Retinal pigment epithelial cell (primary cell): ENCODE data around the gene UMPS.

Experiments
- DNase-seq: peaks from one replicate; pipeline ENCODE4 v3.0.0-alpha.2; 2010; ENCODE audit warnings: low read depth
- H3K4me3 ChIP-seq: 2 replicates; pipeline ENCODE4 v1.5.1; 2011; ENCODE audit warnings: mild to moderate bottlenecking, low read length, control low read depth, moderate library complexity
- TF ChIP-seq, protein P1 (sequence below): conservative IDR thresholded peaks from 2 replicates; pipeline ENCODE4 v1.5.1; 2011; ENCODE audit warnings: low read depth, low read length, control low read depth, inconsistent platforms

UMPS gene

DNA sequence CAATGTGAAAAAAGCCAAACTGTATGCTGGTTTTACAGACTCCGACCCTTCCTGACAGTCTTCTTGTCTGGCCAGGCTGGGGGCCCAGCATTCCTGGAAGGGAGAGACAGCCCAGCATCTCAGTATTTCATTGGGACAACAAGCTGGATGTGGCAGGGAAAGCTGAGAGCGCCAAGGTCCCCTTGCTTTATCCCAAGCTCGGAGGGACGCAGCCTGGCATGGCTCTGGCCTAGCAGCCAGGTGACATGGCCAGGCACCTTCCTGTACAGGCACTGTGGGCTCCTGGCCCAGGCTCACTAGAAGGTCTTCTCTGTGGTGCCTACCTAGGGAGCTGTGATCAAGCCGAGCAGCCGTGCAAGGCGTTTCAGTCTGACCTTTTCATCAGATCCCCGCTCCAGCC lies 33.0 kb downstream of the UMPS start:
- no peak for DNase-seq
- TF ChIP-seq, protein P1, sequence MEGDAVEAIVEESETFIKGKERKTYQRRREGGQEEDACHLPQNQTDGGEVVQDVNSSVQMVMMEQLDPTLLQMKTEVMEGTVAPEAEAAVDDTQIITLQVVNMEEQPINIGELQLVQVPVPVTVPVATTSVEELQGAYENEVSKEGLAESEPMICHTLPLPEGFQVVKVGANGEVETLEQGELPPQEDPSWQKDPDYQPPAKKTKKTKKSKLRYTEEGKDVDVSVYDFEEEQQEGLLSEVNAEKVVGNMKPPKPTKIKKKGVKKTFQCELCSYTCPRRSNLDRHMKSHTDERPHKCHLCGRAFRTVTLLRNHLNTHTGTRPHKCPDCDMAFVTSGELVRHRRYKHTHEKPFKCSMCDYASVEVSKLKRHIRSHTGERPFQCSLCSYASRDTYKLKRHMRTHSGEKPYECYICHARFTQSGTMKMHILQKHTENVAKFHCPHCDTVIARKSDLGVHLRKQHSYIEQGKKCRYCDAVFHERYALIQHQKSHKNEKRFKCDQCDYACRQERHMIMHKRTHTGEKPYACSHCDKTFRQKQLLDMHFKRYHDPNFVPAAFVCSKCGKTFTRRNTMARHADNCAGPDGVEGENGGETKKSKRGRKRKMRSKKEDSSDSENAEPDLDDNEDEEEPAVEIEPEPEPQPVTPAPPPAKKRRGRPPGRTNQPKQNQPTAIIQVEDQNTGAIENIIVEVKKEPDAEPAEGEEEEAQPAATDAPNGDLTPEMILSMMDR: no peak
- no peak overlapping the region for H3K4me3 ChIP-seq

DNA sequence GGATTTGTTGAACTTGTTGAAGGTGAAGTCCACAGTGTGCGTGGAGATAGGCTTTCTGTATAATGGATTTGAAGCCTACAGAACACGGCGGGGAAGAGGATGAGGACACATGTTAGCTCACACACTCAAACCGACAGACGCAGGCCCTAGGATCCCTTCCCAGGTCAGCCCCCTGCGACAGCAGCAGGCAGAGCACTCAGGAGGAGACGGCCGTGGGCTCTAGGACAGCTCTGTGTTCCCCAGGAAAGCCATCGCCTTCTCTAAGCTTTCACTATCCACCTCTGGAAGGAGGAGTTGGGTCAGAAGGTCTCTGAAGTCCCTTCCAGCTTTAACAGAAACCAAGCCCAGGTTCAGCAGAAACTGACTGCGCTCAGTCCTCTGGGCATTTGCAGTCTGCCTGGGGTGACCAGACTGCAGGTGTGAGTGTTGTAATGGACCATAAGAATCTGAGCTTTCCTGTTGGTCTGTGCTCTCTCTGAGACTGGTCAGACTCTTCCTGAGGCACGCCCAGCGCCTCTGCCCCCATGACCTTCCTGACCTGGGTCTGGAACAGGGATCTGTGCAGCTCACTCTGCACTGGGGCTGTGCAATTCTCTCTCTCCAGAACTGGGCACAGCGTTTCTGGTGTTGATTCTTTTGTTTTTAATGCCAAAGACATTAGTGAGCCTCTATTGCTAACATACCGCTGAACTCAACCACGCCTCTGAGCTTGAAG lies 33.5 kb downstream of the UMPS start:
- TF ChIP-seq, protein P1: no peak
- no peak overlapping the region for H3K4me3 ChIP-seq
- DNase-seq: no peak

DNA sequence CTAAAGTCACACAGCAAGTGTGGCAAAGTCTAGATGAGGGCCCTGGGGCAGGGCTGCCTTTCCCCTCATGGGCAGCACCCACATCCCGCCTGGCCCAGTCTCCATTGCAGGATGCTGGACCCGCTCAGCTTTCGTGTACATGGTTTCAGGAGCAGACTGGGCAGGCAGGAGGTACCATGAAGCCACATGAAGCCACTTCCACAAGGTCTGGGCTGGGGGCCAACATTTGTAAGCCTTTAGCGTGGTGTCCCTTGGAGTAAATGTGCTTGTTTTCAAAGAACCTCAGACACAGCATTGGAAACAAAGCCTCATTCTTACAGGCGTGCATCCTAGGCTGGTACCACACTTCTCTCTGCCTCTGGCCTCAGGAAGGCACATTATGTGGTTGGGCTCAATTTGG lies 34.5 kb downstream of the UMPS start:
- DNase-seq: no peak
- no peak overlapping the region for H3K4me3 ChIP-seq
- TF ChIP-seq, protein P1: no peak

DNA sequence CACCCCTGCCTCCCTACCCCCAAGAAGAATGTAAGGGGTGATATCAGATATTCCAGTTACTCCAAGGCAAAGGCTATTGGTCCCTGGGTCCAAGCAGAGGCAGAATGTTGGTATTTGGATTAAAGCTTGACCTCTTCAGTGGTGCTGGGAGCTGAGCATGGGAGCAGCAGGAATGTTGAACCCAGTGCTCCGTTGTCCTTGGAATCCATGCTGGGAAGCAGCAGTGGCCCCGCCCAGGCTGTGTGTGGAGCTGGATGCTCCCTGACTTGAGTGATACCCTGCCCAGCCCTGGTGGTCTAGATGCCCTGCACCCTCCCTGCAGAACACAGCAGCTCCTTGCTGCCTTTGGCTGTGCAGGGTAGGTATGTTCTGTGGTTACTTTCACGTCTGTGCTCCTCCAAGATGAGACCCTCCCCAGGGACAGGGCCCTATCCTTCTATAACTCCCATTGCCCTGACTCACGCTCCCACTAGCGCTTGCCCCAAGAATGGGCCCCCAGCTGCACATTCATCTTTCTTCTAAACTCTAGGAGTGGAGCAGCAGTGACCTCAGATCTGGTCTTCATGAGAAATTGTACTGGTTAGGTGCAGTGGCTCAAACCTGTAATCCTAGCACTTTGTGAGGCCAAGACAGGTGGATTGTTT lies 35.1 kb downstream of the UMPS start:
- DNase-seq: no peak
- H3K4me3 ChIP-seq: no peak overlapping the region
- TF ChIP-seq, protein P1: no peak

DNA sequence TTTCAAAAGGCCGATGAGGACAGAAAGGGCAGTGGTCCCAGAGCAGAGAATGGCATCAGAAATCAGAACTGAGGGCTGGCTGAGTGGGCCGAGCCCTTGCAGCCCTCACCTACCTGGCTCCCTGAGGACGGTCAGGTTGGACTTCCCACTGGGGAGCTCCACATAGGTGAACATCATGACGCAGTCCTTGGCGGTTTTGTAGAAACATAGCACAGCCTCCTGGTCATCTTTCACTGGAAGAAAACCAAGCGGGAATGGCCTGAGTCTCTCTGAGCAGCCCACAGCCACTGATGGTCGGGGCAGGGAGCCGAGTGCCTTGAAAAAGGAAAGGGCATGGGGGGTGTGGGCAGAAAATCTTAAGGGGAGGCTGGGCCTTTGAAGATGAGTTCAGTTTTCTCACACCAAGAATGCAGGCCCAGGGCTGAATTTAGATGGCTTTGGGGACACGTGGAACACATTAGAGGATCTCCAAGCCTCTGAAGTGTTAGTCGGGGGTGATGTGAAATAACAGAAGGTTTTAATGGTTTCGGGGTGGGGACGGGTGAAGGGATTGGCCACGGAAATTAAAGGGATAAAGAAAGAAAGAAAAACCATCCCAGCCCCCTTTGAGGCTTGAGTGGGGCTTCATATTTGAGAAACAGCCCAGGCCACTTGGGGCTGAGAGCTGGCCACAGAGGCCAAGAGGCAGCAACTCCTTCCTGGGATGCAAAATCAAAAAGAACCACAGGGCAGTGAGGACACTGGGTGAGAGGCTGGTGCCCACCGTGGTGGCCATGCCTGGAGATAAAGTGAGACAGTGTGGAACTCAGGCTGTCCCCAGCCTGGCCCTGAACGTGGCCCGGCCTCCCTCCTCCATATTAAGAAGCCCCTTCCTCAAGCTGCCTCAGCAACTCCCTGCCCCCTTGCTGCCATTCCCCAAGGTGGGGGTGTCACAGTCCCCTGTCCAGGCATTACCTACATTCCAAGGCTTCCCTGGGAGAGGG lies 36.2 kb downstream of the UMPS start:
- no peak for DNase-seq
- no peak overlapping the region for H3K4me3 ChIP-seq
- TF ChIP-seq, protein P1: no peak

DNA sequence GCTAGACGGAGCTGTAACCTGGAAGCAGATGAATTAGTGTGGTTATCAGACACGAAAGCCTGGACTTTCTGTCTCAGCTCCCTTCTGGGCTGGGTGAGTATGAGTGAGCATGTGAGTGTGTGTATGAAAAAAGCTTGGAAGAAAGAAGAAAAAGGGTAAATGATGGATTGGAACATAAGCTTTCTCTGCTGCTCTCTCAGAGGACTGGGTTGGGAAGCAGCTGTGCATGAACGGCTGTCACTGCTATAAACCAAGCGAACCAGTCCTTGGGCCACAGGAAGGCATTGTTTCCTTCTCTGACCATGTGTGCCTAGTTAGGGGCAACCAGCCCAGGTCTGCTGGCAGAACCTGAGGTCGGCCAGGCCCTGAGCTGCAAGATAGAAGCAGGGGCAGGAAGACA lies 37.0 kb downstream of the UMPS start:
- TF ChIP-seq, protein P1: no peak
- no peak overlapping the region for H3K4me3 ChIP-seq
- no peak for DNase-seq
